ENCODE measurements around the gene NACC2.
A peak's percentile ranks its signal among the peaks of the same experiment; 100 is the strongest.

The NACC2 gene

GRCh38 chr9:135992486-135993408, 102.3 kb downstream of the NACC2 start:
- peak; percentile 2 for DNase-seq (ENCODE audit: low read depth)

GRCh38 chr9:135991771-135992170, 103.3 kb downstream of the NACC2 start:
- DNase-seq (ENCODE audit: low read depth) = no peak

DNA sequence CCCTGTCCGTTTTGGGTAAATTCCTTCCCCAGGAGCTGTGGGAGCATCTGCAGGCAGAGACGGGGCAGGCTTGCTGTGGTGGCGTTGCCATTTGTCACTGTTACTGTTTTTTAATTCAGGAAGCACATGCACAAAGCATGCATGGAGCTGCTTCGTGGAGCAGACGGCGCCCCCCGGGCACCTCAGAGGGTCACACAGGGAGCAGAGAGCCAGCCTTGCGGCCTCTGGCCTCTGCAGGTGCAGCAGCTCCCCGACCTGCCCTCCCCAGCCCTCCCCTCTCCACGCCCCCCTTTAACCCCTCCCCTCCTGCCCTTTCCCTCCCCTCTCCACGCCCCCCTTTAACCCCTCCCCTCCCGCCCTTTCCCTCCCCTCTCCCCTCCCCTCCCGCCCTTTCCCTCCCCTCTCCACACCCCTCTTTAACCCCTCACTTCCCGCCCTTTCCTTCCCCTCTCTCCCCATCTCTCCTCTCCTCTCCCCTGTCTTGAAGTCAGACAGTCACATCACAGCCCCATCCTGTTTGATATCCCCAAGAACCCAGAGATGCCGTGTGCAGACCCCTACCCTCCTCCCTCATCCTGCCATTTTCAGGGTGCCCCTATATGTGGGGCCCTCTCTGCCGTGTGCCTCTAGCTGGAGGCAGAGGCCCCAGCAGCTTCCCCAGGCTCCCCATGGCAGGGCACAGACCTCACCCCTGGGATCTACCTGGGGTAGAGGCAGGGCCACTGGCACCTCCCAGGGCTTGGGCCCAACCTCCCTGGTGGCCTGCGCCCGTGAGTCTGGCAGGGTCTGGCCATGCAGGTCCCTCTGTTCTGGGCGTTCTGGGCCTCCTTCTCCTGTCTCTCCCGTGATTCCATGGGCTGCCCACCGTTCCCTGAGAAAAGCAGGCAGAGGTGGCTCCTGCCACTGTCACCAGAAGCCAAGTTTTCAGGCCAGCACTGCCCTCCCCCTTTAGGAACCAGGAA, 104.3 kb downstream of the NACC2 start:
- peak; percentile 9 for DNase-seq (ENCODE audit: low read depth)

- no peak for DNase-seq (ENCODE audit: low read depth)
Measured at GRCh38 chr9:135989722-135990467, 105.2 kb downstream of the NACC2 start.

DNA sequence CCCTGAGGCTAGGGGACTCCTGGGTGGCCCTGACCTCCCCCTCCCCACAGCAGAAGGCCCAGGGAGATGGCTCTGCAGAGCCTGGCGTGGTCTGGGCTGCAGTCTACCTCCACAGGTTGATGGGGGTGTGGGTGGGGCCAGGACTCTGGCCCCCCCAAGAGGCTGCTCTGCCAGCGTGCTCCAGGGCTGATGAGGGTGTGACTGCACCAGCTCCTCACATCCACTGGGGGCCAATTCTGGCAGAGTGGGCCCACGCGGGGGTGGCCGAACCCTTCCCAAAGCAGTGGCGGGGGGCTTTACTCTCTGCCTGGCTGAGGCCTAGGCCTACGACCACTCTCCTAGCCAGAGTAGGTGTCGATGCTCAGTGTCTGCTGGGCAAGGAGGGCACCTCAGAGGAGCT, 105.9 kb downstream of the NACC2 start:
- no peak for DNase-seq (ENCODE audit: low read depth)

- DNase-seq (ENCODE audit: low read depth) = no peak
Measured at GRCh38 chr9:135988493-135988892, 106.6 kb downstream of the NACC2 start.

DNA sequence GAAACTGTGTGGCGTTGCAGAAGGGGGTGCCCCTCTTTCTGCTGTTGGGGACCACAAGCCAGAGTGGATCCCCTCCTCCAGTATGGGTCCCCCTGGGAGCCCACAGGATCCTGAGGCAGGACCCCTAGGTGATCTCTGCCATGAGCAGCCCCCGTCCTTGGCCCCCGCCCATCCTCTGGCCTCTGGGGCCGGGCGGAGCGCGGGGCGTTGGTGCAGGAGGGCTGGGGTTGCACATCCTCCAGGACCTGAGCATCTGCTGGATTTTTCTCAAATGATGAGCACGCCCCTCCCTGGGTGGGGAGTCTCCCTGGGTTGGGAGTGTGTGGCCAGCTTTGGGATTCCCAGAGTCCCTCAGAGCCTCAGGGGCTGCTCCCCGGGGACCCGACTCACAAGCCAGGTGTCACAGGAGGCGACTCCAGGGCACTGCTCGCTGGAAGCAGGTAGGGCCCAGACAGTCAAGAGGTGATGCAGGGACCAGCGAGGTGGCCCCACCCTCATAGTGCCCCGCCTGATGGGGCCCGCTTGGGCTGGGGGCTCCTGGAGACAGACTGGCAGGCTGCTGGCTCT, 107.2 kb downstream of the NACC2 start:
- DNase-seq (ENCODE audit: low read depth) = no peak

DNA sequence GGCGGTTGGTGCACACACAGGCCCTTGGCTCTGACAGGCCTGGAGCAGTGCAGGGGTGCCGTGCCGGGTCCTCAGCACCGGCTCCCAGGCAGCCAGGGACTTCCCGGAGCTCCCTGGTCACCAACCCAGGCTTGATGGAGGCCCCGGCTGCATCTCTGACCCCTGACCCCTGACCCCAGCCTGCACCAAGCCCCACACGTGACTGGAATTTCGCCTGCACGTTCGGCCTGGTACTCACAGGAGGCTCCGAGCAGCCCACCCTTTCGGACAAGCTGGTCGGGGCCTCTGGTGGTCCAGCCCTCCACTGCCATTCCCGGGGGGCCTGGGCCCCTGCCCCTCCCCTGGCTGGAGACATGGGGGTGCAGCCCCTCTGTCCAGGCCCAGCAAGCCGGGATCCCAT, 108.5 kb downstream of the NACC2 start:
- no peak for DNase-seq (ENCODE audit: low read depth)

DNA sequence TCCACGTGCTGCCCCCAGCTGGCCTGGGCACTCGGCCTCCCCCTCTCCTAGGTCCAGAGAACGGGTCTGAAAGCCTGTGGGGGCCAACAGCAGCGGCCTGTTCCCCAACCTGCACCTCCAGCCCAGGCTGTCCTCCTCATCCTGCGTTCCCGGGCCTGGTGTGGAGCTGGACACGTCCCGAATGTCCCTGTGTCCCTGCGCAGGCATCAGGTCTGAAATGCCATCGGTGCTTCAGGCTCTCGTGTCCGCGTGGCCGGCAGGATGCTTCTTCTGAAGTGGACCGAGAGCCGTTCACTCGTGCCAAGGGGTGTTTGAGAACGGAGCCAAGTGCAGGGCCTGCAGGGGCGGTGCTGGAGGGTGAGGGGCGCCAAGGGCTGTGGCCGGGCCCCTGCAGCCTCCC, 109.2 kb downstream of the NACC2 start:
- DNase-seq (ENCODE audit: low read depth) = no peak

GRCh38 chr9:135985459-135985774, 109.7 kb downstream of the NACC2 start:
- DNase-seq (ENCODE audit: low read depth) = no peak

DNA sequence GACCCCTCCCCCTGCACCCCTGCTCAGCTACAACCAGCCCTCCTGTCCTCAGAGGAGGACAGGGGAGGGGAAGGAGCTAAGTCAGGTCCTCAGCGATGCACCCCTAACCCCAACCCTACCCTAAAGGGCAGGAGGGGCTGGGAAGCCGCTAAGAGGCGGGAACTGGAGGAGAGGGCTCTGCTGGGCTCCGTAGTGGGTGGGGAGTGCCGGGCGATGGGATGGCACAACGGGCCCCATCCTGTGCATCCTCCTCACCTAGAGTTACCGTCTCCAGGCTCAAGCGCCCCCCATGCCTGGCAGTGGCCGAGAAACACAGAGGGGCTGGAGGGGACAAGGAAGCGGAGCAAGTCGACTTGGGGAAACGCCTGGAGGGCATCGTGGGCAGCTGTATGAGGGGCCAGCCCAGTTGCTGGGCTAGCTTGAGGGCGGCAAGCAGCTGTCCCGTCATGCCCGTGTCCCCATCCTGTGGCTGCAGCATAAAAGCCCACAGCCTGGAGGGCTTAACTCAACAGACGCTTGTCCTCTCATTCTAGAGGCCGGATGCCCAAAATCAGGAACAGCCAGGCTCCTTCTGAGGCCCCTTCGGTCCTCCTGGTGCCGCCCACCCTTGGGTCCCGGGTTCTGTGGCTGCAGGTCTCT, 110.9 kb downstream of the NACC2 start:
- DNase-seq (ENCODE audit: low read depth) = no peak

- DNase-seq (ENCODE audit: low read depth) = no peak
Measured at GRCh38 chr9:135983208-135984071, 111.6 kb downstream of the NACC2 start.

DNA sequence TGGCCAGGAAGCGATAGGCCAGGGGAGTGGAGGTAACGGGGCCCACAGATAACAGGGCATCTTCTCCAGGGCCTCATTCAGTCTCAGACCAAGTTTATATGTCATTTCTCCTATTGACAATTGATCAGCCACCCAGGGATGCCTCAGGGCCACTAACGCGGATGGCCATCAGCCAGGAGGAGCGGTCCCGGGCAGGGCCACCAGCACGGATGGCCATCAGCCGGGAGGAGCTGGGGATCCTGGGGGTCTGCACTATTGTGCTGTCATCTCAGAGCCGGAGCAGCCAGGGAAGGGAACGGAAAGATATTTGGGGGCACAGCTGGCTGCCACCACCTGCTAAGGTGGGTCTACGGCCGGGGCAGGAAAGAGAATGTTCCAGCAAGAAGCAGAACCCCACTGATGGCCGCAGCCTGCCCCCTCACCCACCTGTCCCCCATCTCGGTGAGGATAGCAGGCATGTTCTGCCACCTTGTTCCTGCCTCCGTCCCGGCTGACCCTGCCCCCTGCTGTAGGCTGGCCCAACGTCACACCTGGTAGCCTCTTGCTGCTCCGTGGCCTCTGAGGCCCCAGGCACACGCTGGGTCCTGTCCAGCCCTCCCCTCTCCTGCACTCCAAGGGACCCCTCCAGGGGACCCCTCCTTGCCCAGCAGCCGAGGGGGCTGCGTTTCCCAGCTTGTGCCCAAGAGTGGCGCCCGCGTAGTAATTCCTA, 112.4 kb downstream of the NACC2 start:
- no peak for DNase-seq (ENCODE audit: low read depth)

- DNase-seq (ENCODE audit: low read depth) = no peak
Measured at GRCh38 chr9:135980926-135981630, 114.0 kb downstream of the NACC2 start.

- no peak for DNase-seq (ENCODE audit: low read depth)
Measured at GRCh38 chr9:135979547-135980166, 115.4 kb downstream of the NACC2 start.

DNA sequence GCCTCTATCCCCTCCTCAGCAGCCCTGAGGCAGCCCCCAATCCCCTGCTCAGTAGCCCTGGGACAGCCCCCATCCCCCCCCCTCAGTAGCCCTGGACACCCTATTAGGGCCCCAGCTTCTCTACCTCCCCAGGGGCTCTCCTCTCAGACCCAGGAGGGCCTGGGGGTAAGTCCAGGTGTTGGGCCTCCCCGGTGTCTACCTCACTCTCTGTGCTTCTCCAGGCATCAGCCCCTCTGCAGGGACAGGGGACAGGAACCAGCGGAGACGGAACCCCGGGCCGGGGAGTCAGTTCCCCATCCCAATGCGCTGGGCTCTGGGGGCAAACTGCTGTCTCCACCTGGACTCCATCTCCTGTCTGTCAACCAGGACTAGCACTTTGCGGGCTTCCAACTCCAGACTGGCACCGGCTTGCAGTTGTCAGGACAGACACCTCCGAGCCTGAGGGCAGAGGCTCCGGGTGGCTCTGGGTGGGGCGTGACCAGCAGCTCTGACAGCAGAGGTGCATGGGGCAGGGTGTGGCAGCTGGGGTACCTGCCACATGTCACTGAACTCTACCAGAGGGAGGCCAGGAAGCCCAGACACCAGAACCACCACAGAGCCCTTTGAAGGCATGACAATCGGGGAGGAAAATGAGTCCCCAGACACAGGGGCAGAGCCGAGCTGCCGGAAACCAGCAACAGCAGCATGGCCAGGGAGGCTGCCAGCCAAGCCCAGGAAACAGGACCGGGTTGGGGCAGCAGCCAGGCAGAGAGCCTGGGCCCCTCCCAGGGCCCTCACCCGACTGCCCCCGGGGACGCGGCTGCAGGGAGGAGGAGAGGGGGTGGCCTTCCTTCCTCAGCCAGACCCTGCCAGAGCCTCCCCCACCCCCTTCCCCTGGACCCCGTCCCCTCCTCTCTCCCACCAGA, 116.2 kb downstream of the NACC2 start:
- no peak for DNase-seq (ENCODE audit: low read depth)

- no peak for DNase-seq (ENCODE audit: low read depth)
Measured at GRCh38 chr9:135976944-135977343, 118.1 kb downstream of the NACC2 start.

- no peak for DNase-seq (ENCODE audit: low read depth)
Measured at GRCh38 chr9:135976531-135976930, 118.6 kb downstream of the NACC2 start.

Measured in HS-27A (cell line).